Muscle layer of colon (tissue), 2 donors: ENCODE results near the gene CCDC12.

Experiments
- H3K27ac ChIP-seq: one replicate; pipeline ENCODE4 v1.7.0; 2013; ENCODE audit warnings: low read depth, mild to moderate bottlenecking, low read length, moderate library complexity
- H3K27me3 ChIP-seq, 2 donors: one replicate each; pipeline ENCODE4 v1.7.0; 2013; ENCODE audit warnings: low read length in 2 of 2, mild to moderate bottlenecking in 2 of 2; ENCODE audit not compliant: insufficient read depth in 2 of 2, control insufficient read depth in 1 of 2
- H3K36me3 ChIP-seq: one replicate; pipeline ENCODE4 v1.7.0; 2013; ENCODE audit warnings: mild to moderate bottlenecking, low read length; ENCODE audit not compliant: insufficient read depth
- H3K4me1 ChIP-seq: one replicate; pipeline ENCODE4 v1.7.0; 2013; ENCODE audit warnings: mild to moderate bottlenecking, low read length; ENCODE audit not compliant: insufficient read depth
- H3K4me3 ChIP-seq, 2 donors: one replicate each; pipeline ENCODE4 v1.7.0; 2013; ENCODE audit warnings: low read length in 2 of 2, low read depth in 1 of 2, mild to moderate bottlenecking in 1 of 2, moderate library complexity in 1 of 2
- H3K9ac ChIP-seq: one replicate; pipeline ENCODE4 v1.7.0; 2013; ENCODE audit warnings: low read length
- H3K9me3 ChIP-seq: one replicate; pipeline ENCODE4 v1.7.0; 2013; ENCODE audit warnings: mild to moderate bottlenecking, low read length
- donor health status: abdominal sarcoma.
- donor health status: Adenocarcinoma of cecum.

The CCDC12 gene

DNA sequence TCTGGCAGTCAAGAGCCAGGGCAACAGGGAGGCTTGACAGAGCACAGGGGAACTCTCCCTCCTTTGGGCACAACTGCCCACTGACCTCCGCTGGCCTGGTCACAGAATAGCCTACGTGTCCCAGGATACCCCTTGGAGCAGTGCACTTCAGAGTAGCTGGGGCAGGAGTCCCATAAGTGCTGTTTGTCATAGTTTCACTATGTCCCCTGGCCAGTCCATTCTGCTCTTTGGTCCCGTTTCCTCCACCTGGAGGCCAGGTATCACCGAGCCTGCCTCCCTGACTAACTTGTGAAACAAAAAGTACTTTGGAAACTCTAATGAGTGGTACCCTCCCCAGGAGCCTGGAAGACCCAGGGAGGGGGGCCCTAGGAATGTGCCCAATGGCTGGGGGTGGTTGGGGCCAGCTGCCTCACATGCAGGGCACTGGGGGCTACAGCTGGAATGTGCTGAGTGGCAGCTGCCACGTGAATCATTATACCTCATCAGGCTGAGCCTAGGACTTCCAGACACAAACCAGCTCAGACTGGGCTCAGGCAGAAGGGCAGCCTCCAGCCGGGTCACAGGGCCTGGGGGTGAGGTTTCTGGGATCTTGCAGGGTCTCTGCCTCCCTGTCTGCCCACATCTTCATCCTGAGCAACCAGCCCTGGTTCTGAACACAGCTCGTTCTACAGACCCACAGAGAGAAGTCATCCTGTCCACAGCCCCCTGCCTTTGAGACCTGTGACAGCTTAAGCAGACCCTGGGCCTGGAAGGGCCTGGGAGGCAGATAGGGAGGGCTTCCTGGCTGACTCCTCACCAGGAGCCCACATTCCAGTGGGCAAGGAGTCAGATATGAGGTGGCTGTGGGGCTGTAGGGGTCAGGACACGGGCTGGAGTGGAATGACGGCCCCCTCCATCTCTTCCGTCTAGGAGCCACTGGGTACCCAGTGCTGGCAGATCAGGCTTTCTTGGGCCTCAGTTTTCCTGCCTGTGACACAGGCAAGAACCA, 99.9 kb downstream of the CCDC12 start:
- H3K4me1 ChIP-seq: peaks cover 26% of the 10 kb centered on the region
- no peak overlapping the region for H3K27ac ChIP-seq
- peaks cover 0 to 8% of the 10 kb centered on the region in 2 donors for H3K27me3 ChIP-seq
- H3K4me3 ChIP-seq: no peak overlapping the region
- no peaks in the 10 kb centered on the region for H3K36me3 ChIP-seq
- no peaks in the 10 kb centered on the region for H3K9me3 ChIP-seq
- no peak overlapping the region for H3K9ac ChIP-seq

DNA sequence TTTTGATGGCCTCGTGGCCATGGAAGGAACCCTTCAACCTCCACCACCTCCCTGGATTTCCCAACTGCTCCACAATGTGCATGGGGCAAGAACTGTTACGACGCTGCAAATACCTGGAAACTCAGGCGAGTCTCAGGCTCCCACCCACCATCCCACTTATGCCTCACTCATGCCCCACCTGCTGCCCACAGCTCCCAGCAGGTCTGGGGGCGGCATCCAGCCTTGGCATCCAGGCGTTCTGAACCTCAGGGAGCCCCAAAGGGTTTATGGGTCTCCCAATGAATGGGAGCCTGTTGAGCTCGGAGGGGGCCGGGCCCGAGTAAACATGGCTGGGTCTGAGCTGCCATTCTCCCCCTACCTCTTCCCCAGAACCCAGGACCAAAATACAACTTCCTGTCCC, 101.0 kb downstream of the CCDC12 start:
- H3K4me1 ChIP-seq: peaks cover 26% of the 10 kb centered on the region
- H3K4me3 ChIP-seq: no peak overlapping the region

DNA sequence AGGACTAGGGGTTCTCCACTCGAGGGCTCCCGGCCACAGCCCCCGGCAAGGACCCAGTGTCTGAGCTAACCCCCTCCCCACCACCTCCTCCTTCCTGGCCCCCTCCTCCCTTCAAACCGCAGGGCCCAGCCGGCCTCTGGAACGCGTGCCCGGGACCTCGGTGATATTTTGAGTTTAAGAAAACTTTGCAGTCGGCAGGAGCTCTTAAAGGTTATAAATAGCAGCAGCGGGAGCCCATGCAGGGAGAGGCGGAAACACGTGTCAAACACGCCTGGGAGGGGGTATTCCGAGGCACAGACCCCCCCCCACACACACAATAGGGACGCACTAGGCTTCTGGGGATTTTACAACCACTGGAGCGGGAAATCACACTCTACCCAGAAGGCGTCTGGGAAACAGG, 102.1 kb downstream of the CCDC12 start:
- peaks cover 26% of the 10 kb centered on the region for H3K4me1 ChIP-seq
- no peaks in the 10 kb centered on the region for H3K27me3 ChIP-seq
- no peak overlapping the region for H3K4me3 ChIP-seq
- H3K27ac ChIP-seq: no peak overlapping the region
- no peaks in the 10 kb centered on the region for H3K36me3 ChIP-seq
- H3K9ac ChIP-seq: no peak overlapping the region
- H3K9me3 ChIP-seq: no peaks in the 10 kb centered on the region

More for the DNA sequence above, 101.0 kb downstream of the CCDC12 start:
- H3K27ac ChIP-seq: no peak overlapping the region
- no peaks in the 10 kb centered on the region for H3K27me3 ChIP-seq
- H3K9ac ChIP-seq: no peak overlapping the region
- H3K36me3 ChIP-seq: no peaks in the 10 kb centered on the region
- no peaks in the 10 kb centered on the region for H3K9me3 ChIP-seq

DNA sequence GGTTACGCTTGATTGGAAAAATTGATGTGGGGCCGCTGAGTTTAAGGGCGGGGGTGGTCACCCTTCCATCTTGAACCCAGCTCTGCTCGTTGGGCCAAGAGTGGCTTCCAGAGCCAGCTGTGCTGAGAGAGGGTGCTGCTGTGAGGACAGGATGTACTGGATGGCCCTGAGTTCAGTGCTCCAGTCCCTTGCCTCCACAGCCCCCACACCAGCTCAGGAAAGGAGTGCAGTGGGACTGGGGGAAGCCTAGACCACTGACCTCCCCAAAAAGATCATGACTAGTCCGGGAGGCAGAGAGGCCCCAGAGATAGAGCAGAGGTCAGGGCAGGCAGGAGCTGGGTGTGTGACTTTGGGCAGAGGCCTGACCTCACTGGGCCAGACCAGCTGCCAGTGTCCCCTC, 103.0 kb downstream of the CCDC12 start:
- no peaks in the 10 kb centered on the region for H3K36me3 ChIP-seq
- peaks cover 19% of the 10 kb centered on the region for H3K4me1 ChIP-seq
- H3K27ac ChIP-seq: no peak overlapping the region
- H3K9me3 ChIP-seq: no peaks in the 10 kb centered on the region
- H3K9ac ChIP-seq: no peak overlapping the region
- H3K4me3 ChIP-seq: no peak overlapping the region
- H3K27me3 ChIP-seq: no peaks in the 10 kb centered on the region
